Keratinocyte (primary cell): ENCODE measurements around the gene BCAS1.

Source experiments
- CTCF ChIP-seq, 3 experiments: IDR thresholded peaks in 1 of 3; conservative IDR thresholded peaks in 1 of 3; optimal IDR thresholded peaks in 1 of 3; 2 replicates in 2 of 3; 3 replicates in 1 of 3; pipeline versions ENCODE3 to v1.5.1; 2011; ENCODE audit warnings: low read length in 3 of 3, mild to moderate bottlenecking in 3 of 3, moderate library complexity in 2 of 3, control low read depth in 1 of 3, inconsistent platforms in 1 of 3; ENCODE audit not compliant: insufficient read depth in 2 of 3; ENCODE audit errors: extremely low read depth in 1 of 3
- EZH2 ChIP-seq: IDR thresholded peaks from one replicate; pipeline ENCODE4 v1.6.1; 2012; ENCODE audit warnings: inconsistent platforms, mild to moderate bottlenecking, low read length, moderate library complexity

- no peak for TF ChIP-seq CTCF (optimal IDR thresholded peaks at IDR 0.05 in 1 of 3, IDR thresholded peaks at IDR 0.05 in 1 of 3, conservative IDR thresholded peaks at IDR 0.05 in 1 of 3; ENCODE audit: extremely low read depth in 1 of 3, insufficient read depth in 2 of 3, low read length in 3 of 3)
- no peak for TF ChIP-seq EZH2
Observed at GRCh38 chr20:54094268-54094580, 23.8 kb upstream of the BCAS1 start.
